RKO (cell line): Measurements from ENCODE around the gene CDYL2.
"Not testable (repeated sequence)": the region's sequence is repeated elsewhere in the genome, so short reads cannot be mapped to it uniquely, and the experiment has no call there.

Experiments
- DNase-seq: peaks from one replicate; pipeline ENCODE4 v3.0.0-alpha.2; 2016; ENCODE audit warnings: low spot score

The CDYL2 gene

GRCh38 chr16:80669673-80670072 is 134.7 kb downstream of the CDYL2 start:
- DNase-seq: no peak

GRCh38 chr16:80667925-80668324 is 136.5 kb downstream of the CDYL2 start:
- no peak for DNase-seq

GRCh38 chr16:80667251-80667560 is 137.2 kb downstream of the CDYL2 start:
- no peak for DNase-seq

- DNase-seq: no peak
Observed at GRCh38 chr16:80666378-80667250, 137.8 kb downstream of the CDYL2 start.

- DNase-seq: no peak
Observed at GRCh38 chr16:80665356-80665755, 139.0 kb downstream of the CDYL2 start.

GRCh38 chr16:80664786-80665185 is 139.6 kb downstream of the CDYL2 start:
- no peak for DNase-seq

- no peak for DNase-seq
Observed at GRCh38 chr16:80664226-80664625, 140.2 kb downstream of the CDYL2 start.

- DNase-seq: no peak
Observed at GRCh38 chr16:80663078-80663477, 141.3 kb downstream of the CDYL2 start.

GRCh38 chr16:80659865-80660264 is 144.5 kb downstream of the CDYL2 start:
- DNase-seq: no peak

- DNase-seq: no peak
Observed at GRCh38 chr16:80656711-80657150, 147.7 kb downstream of the CDYL2 start.

- DNase-seq: no peak
Observed at GRCh38 chr16:80656161-80656560, 148.2 kb downstream of the CDYL2 start.

GRCh38 chr16:80655751-80656150 is 148.6 kb downstream of the CDYL2 start:
- no peak for DNase-seq

- no peak for DNase-seq
Observed at GRCh38 chr16:80654094-80654862, 150.1 kb downstream of the CDYL2 start.

GRCh38 chr16:80652441-80652840 is 152.0 kb downstream of the CDYL2 start:
- DNase-seq: no peak

GRCh38 chr16:80650281-80650680 is 154.1 kb downstream of the CDYL2 start:
- not testable (repeated sequence) for DNase-seq

GRCh38 chr16:80640316-80640715 is 164.1 kb downstream of the CDYL2 start:
- no peak for DNase-seq

- DNase-seq: no peak
Observed at GRCh38 chr16:80639636-80640035, 164.8 kb downstream of the CDYL2 start.

- DNase-seq: no peak
Observed at GRCh38 chr16:80637621-80638020, 166.8 kb downstream of the CDYL2 start.

- DNase-seq: no peak
Observed at GRCh38 chr16:80631581-80631980, 172.8 kb downstream of the CDYL2 start.

- DNase-seq: no peak
Observed at GRCh38 chr16:80628254-80628653, 176.1 kb downstream of the CDYL2 start.

GRCh38 chr16:80627108-80627507 is 177.3 kb downstream of the CDYL2 start:
- DNase-seq: no peak

GRCh38 chr16:80623376-80623775 is 181.0 kb downstream of the CDYL2 start:
- DNase-seq: no peak

- no peak for DNase-seq
Observed at GRCh38 chr16:80622007-80622406, 182.4 kb downstream of the CDYL2 start.
